Suprapubic skin (tissue), 4 donors: Measurements from ENCODE around the gene PRKCE. TPM values are rescaled to one million over a fixed set of nuclear protein-coding genes. Genes with fewer than 3 reads are reported as not detected.

Experiments
- DNase-seq, 2 donors: peaks; one replicate each; pipeline ENCODE4 v3.0.0-alpha.2; 2019; ENCODE audit warnings: low spot score in 2 of 2
- H3K27ac ChIP-seq: fragments of 200-600 bp; sonication (generic); one replicate; pipeline ENCODE4 v1.5.1; 2019
- H3K27me3 ChIP-seq: fragments of 200-600 bp; sonication (generic); one replicate; pipeline ENCODE4 v1.5.1; 2019
- H3K36me3 ChIP-seq: fragments of 200-600 bp; sonication (generic); one replicate; pipeline ENCODE4 v1.5.1; 2019
- H3K4me1 ChIP-seq: fragments of 200-600 bp; sonication (generic); one replicate; pipeline ENCODE4 v1.5.1; 2019
- H3K4me3 ChIP-seq: fragments of 200-600 bp; sonication (generic); one replicate; pipeline ENCODE4 v1.5.1; 2019; ENCODE audit warnings: mild to moderate bottlenecking
- H3K9me3 ChIP-seq: fragments of 200-600 bp; sonication (generic); one replicate; pipeline ENCODE4 v1.5.1; 2019
- CTCF ChIP-seq, 2 donors: fragments of 200-600 bp in 1 of 2; fragments of 450-650 bp in 1 of 2; sonication (generic) in 1 of 2; IDR thresholded peaks; one replicate each; pipeline ENCODE4 v1.5.1; 2016 to 2019; ENCODE audit warnings: antibody characterized with exemption in 2 of 2, mild to moderate bottlenecking in 1 of 2, moderate library complexity in 1 of 2
- EP300 ChIP-seq: sonication (generic); formaldehyde crosslinking; IDR thresholded peaks from one replicate; pipeline ENCODE4 v1.6.1; 2017; ENCODE audit warnings: antibody characterized with exemption
- POLR2A ChIP-seq, 2 donors: fragments of 450-650 bp; IDR thresholded peaks; one replicate each; pipeline ENCODE4 v1.6.1; 2017; ENCODE audit warnings: antibody characterized with exemption in 2 of 2, mild to moderate bottlenecking in 2 of 2, moderate library complexity in 2 of 2
- POLR2AphosphoS5 ChIP-seq, 3 donors: sonication (generic); formaldehyde crosslinking; IDR thresholded peaks; one replicate each; pipeline ENCODE4 v1.6.1; 2017; ENCODE audit warnings: antibody characterized with exemption in 3 of 3
- WGBS: methylation state at CpG from one replicate; pipeline ENCODE4 v1.1.5; 2018; 5-methylcytosine and 5-hydroxymethylcytosine counted together
- total RNA-seq, 4 donors: library from RNA; depleted of rRNA; stranded (reverse); fragments of >200 nt; gene quantifications; one replicate each; pipeline ENCODE4 v1.1.0, GENCODE V29; 2016

Gene PRKCE
- total RNA-seq, 4 donors from 2014 or later: 7.9 to 18.3 (median 12.5) TPM

DNA sequence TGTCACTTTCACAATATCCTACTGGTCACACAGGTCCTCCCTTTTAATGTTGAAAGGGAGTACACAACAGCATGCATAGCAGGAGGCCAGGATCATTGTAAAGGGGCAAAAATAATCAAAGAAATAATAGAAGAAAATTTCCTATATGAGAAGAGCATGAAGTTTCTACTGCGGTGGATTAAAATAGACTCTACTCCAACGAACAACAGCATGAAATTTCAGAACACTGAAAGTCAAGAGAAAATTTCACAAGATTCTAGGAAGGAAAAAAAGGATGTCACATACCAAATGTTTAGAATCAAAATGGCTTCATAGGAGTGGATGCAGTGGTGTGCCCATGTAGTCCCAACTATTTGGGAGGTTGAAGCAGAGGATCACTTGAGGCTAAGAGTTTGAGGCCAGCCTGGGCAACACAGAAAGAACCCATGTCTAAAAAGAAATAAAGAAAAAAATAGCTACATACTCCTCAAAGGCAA is 573.7 kb downstream of the PRKCE start:
- Histone ChIP-seq H3K4me3 (no peak overlapping the region), H3K27me3 (no peaks in the 10 kb centered on the region), H3K27ac (no peak overlapping the region), H3K36me3 (no peaks in the 10 kb centered on the region), H3K4me1 (peaks cover 5% of the 10 kb centered on the region), H3K9me3 (no peaks in the 10 kb centered on the region)
- DNase-seq: no peak
- no peak for TF ChIP-seq POLR2A (IDR thresholded peaks at IDR 0.05)
- TF ChIP-seq POLR2AphosphoS5 (IDR thresholded peaks at IDR 0.05): no peak
- TF ChIP-seq EP300: no peak
- TF ChIP-seq CTCF (IDR thresholded peaks at IDR 0.05): no peak
- WGBS: 86% methylated on average over 2 of the region's 2 CpGs

DNA sequence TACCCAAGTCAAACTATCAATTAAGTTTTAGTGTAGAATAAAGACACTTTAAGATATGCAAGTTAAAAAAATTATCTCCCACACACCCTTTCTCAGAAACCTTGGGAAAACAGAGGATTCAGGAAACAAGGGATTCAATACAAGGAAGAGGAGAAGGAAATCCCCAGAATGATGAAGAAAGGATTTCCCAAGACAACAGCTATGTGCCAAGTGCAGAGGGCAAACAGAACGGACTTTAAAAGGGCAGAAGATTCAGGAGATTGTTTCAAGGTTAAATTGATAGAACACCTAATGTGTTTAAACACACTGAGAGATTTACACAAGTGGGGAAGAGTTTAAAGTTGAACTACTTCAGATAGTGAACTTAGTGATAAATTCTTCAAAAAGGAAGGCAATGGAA is 574.3 kb downstream of the PRKCE start:
- Histone ChIP-seq H3K36me3 (no peaks in the 10 kb centered on the region), H3K4me1 (peaks cover 5% of the 10 kb centered on the region), H3K27ac (no peak overlapping the region), H3K27me3 (no peaks in the 10 kb centered on the region), H3K4me3 (no peak overlapping the region), H3K9me3 (no peaks in the 10 kb centered on the region)
- no peak for DNase-seq
- WGBS: 52% methylated on average over 1 of the region's 1 CpG
- TF ChIP-seq POLR2AphosphoS5 (IDR thresholded peaks at IDR 0.05): no peak
- TF ChIP-seq POLR2A (IDR thresholded peaks at IDR 0.05): no peak
- no peak for TF ChIP-seq EP300
- TF ChIP-seq CTCF (IDR thresholded peaks at IDR 0.05): no peak

- Histone ChIP-seq H3K4me1 (peaks cover 5% of the 10 kb centered on the region), H3K27me3 (no peaks in the 10 kb centered on the region), H3K27ac (no peak overlapping the region), H3K9me3 (no peaks in the 10 kb centered on the region), H3K36me3 (no peaks in the 10 kb centered on the region), H3K4me3 (no peak overlapping the region)
- no peak for DNase-seq
- TF ChIP-seq POLR2A (IDR thresholded peaks at IDR 0.05) (no peak), EP300 (no peak), POLR2AphosphoS5 (IDR thresholded peaks at IDR 0.05) (no peak), CTCF (IDR thresholded peaks at IDR 0.05) (no peak)
- 88% methylated on average over 6 of the region's 6 CpGs for WGBS
Observed at GRCh38 chr2:46226620-46227019, 575.1 kb downstream of the PRKCE start.

GRCh38 chr2:46227022-46227421 is 575.5 kb downstream of the PRKCE start:
- no peak overlapping the region for H3K4me3 ChIP-seq
- H3K9me3 ChIP-seq: no peaks in the 10 kb centered on the region
- TF ChIP-seq CTCF (IDR thresholded peaks at IDR 0.05) (no peak), EP300 (no peak), POLR2AphosphoS5 (IDR thresholded peaks at IDR 0.05) (no peak), POLR2A (IDR thresholded peaks at IDR 0.05) (no peak)
- H3K27ac ChIP-seq: no peak overlapping the region
- H3K36me3 ChIP-seq: no peaks in the 10 kb centered on the region
- no peaks in the 10 kb centered on the region for H3K27me3 ChIP-seq
- peaks cover 5% of the 10 kb centered on the region for H3K4me1 ChIP-seq
- WGBS: 71% methylated on average over 3 of the region's 3 CpGs
- no peak for DNase-seq

GRCh38 chr2:46227674-46228289 is 576.3 kb downstream of the PRKCE start:
- WGBS: 81% methylated on average over 7 of the region's 7 CpGs
- Histone ChIP-seq H3K27ac (no peak overlapping the region), H3K9me3 (no peaks in the 10 kb centered on the region), H3K27me3 (no peaks in the 10 kb centered on the region), H3K4me1 (peaks cover 5% of the 10 kb centered on the region), H3K4me3 (no peak overlapping the region), H3K36me3 (no peaks in the 10 kb centered on the region)
- no peak for DNase-seq
- TF ChIP-seq POLR2A (IDR thresholded peaks at IDR 0.05): no peak
- no peak for TF ChIP-seq EP300
- no peak for TF ChIP-seq CTCF (IDR thresholded peaks at IDR 0.05)
- TF ChIP-seq POLR2AphosphoS5 (IDR thresholded peaks at IDR 0.05): no peak
